SK-N-SH (cell line): ENCODE measurements around the gene CCND3. TPM values are rescaled to one million over a fixed set of nuclear protein-coding genes. Genes with fewer than 3 reads are reported as not detected.

ENCODE experiments used
- CTCF ChIA-PET: fragments of 300-600, 350-600 bp; formaldehyde crosslinking; extraction: SDS; loops from one replicate; lab custom pipeline; 2021; lab: Yijun Ruan, JAX
- POLR2A ChIA-PET: fragments of 350-600 bp; sonication (Branson Sonifier 250); formaldehyde crosslinking; extraction: SDS; loops from one replicate; lab custom pipeline; 2020; ENCODE audit warnings: antibody characterized with exemption, inconsistent platforms; lab: Yijun Ruan, JAX
- DNase-seq: peaks from one replicate; pipeline ENCODE4 v3.0.0; 2012
- H2AFZ ChIP-seq: fragments of 200-600 bp; sonication (generic); 2 replicates; pipeline ENCODE4 v1.8.1; 2016; ENCODE audit warnings: antibody characterized with exemption, mild to moderate bottlenecking, low read depth
- H3F3A ChIP-seq: fragments of 200-600 bp; sonication (generic); replicated peaks from 2 replicates; pipeline ENCODE3; 2016; ENCODE audit warnings: antibody characterized with exemption, mild to moderate bottlenecking; ENCODE audit not compliant: insufficient read depth
- H3K27ac ChIP-seq, 2 experiments: fragments of 200-500 bp in 1 of 2; fragments of 200-600 bp in 1 of 2; sonication (Bioruptor generic) in 1 of 2; sonication (generic), shearing (Covaris generic) in 1 of 2; 2 replicates each; pipeline versions ENCODE4 v1.5.1 to v1.6.1; 2014 to 2016; ENCODE audit warnings: low read depth in 2 of 2, inconsistent platforms in 1 of 2, low read length in 1 of 2, mild to moderate bottlenecking in 1 of 2, mixed read lengths in 1 of 2
- H3K27me3 ChIP-seq: fragments of 200-600 bp; sonication (generic), shearing (Covaris generic); 2 replicates; pipeline ENCODE4 v1.6.1; 2016; ENCODE audit warnings: mixed run types; ENCODE audit not compliant: insufficient read depth
- H3K36me3 ChIP-seq, 2 experiments: fragments of 200-500 bp in 1 of 2; fragments of 200-600 bp in 1 of 2; sonication (Bioruptor generic) in 1 of 2; sonication (generic) in 1 of 2; replicated peaks in 1 of 2; 2 replicates each; pipeline versions ENCODE3 to v1.5.1; 2014 to 2016; ENCODE audit warnings: low read length in 1 of 2, mild to moderate bottlenecking in 1 of 2; ENCODE audit not compliant: insufficient read depth in 2 of 2, control insufficient read depth in 1 of 2
- H3K4me1 ChIP-seq, 2 experiments: fragments of 200-500 bp in 1 of 2; fragments of 200-600 bp in 1 of 2; sonication (Bioruptor generic) in 1 of 2; sonication (generic), shearing (Covaris generic) in 1 of 2; 2 replicates each; pipeline versions ENCODE4 v1.5.1 to v1.6.1; 2014 to 2016; ENCODE audit warnings: low read depth in 1 of 2, low read length in 1 of 2, mixed run types in 1 of 2; ENCODE audit not compliant: insufficient read depth in 2 of 2, control insufficient read depth in 1 of 2
- H3K4me2 ChIP-seq: fragments of 200-600 bp; sonication (generic), shearing (Covaris generic); 2 replicates; pipeline ENCODE4 v1.6.1; 2017; ENCODE audit warnings: mixed run types
- H3K4me3 ChIP-seq, 2 experiments: fragments of 200-500 bp in 1 of 2; fragments of 200-600 bp in 1 of 2; sonication (Bioruptor generic) in 1 of 2; sonication (generic), shearing (Covaris generic) in 1 of 2; 2 replicates each; pipeline versions ENCODE4 v1.5.1 to v1.8.1; 2014 to 2016; ENCODE audit warnings: low read depth in 2 of 2, inconsistent platforms in 1 of 2, low read length in 1 of 2, mild to moderate bottlenecking in 1 of 2, mixed read lengths in 1 of 2, moderate library complexity in 1 of 2
- H3K79me2 ChIP-seq: fragments of 200-600 bp; sonication (generic); 2 replicates; pipeline ENCODE4 v1.8.1; 2017; ENCODE audit warnings: mild to moderate bottlenecking; ENCODE audit not compliant: insufficient read depth
- H3K9ac ChIP-seq: fragments of 200-600 bp; sonication (generic); 2 replicates; pipeline ENCODE4 v1.6.1; 2017; ENCODE audit warnings: mixed run types
- H3K9me2 ChIP-seq: fragments of 200-600 bp; sonication (generic); 2 replicates; pipeline ENCODE4 v1.6.1; 2017; ENCODE audit warnings: mixed run types
- H3K9me3 ChIP-seq: fragments of 200-600 bp; sonication (generic); 2 replicates; pipeline ENCODE4 v1.6.1; 2017; ENCODE audit warnings: mixed run types, mild to moderate bottlenecking, moderate library complexity
- H4K20me1 ChIP-seq: fragments of 200-600 bp; sonication (generic); 2 replicates; pipeline ENCODE4 v1.6.1; 2017; ENCODE audit warnings: mild to moderate bottlenecking, mixed run types; ENCODE audit not compliant: insufficient read depth
- CHD2 ChIP-seq: fragments of 150-350 bp; IDR thresholded peaks from 2 replicates; pipeline ENCODE4 v1.6.1; 2018; ENCODE audit warnings: low read length; ENCODE audit not compliant: partially characterized antibody
- EP300 ChIP-seq, 2 experiments: IDR thresholded peaks; 2 replicates each; pipeline versions ENCODE4 v1.4.0 to v1.6.1; 2012; ENCODE audit warnings: borderline replicate concordance in 1 of 2, low read depth in 1 of 2, low read length in 1 of 2
- FOSL2 ChIP-seq: IDR thresholded peaks from 2 replicates; pipeline ENCODE4 v1.4.0; 2012; ENCODE audit warnings: low read depth, mild to moderate bottlenecking, moderate library complexity, borderline replicate concordance
- FOXJ3 ChIP-seq: sonication (generic); formaldehyde crosslinking; IDR thresholded peaks from 2 replicates; pipeline ENCODE4 v1.5.1; 2020; ENCODE audit warnings: mild to moderate bottlenecking, missing genetic modification reagents
- GABPA ChIP-seq: IDR thresholded peaks from 2 replicates; pipeline ENCODE4 v1.4.0; 2012; ENCODE audit warnings: low read depth, mild to moderate bottlenecking
- GATA2 ChIP-seq: sonication (generic); formaldehyde crosslinking; IDR thresholded peaks from 2 replicates; pipeline ENCODE4 v1.5.0; 2020; ENCODE audit warnings: mild to moderate bottlenecking, missing genetic modification reagents
- MEF2A ChIP-seq: IDR thresholded peaks from 2 replicates; pipeline ENCODE4 v1.4.0; 2012; ENCODE audit warnings: low read depth, borderline replicate concordance
- MXI1 ChIP-seq: IDR thresholded peaks from 2 replicates; pipeline ENCODE4 v1.6.1; 2012; ENCODE audit warnings: mild to moderate bottlenecking, low read depth, low read length, improper control_type of control experiment
- NRF1 ChIP-seq: IDR thresholded peaks from 2 replicates; pipeline ENCODE4 v1.6.1; 2012; ENCODE audit warnings: low read depth, mild to moderate bottlenecking, low read length
- POLR2AphosphoS5 ChIP-seq: IDR thresholded peaks from 2 replicates; pipeline ENCODE4 v1.6.1; 2012; ENCODE audit warnings: low read depth, low read length
- RAD21 ChIP-seq: IDR thresholded peaks from 2 replicates; pipeline ENCODE4 v1.6.1; 2012; ENCODE audit warnings: mild to moderate bottlenecking, low read length
- RFX5 ChIP-seq: IDR thresholded peaks from 2 replicates; pipeline ENCODE4 v1.6.1; 2012; ENCODE audit warnings: mild to moderate bottlenecking, improper control_type of control experiment, low read length
- SIN3A ChIP-seq: IDR thresholded peaks from 2 replicates; pipeline ENCODE4 v1.6.1; 2012; ENCODE audit warnings: low read depth, mild to moderate bottlenecking, low read length, moderate library complexity, borderline replicate concordance
- TCF12 ChIP-seq: IDR thresholded peaks from 2 replicates; pipeline ENCODE4 v1.4.0; 2012
- TEAD4 ChIP-seq: IDR thresholded peaks from 2 replicates; pipeline ENCODE4 v1.4.0; 2012; ENCODE audit warnings: mild to moderate bottlenecking, borderline replicate concordance; ENCODE audit not compliant: insufficient read depth
- YY1 ChIP-seq: IDR thresholded peaks from 2 replicates; pipeline ENCODE4 v1.4.0; 2012; ENCODE audit warnings: low read depth, mild to moderate bottlenecking
- WGBS: methylation state at CpG from one replicate; pipeline ENCODE4 v1.1.6; 2017; ENCODE audit warnings: low lambda C conversion rate; 5-methylcytosine and 5-hydroxymethylcytosine counted together
- polyA plus RNA-seq, 3 experiments: library from polyadenylated mRNA; depleted of rRNA; stranded (reverse); fragments of >200 nt; gene quantifications; 2 replicates each; pipeline ENCODE4 v1.2.3, GENCODE V29; 2012
- TF ChIP-seq, protein P1 (sequence below): IDR thresholded peaks from 2 replicates; pipeline ENCODE4; 2012
- TF ChIP-seq, protein P2 (sequence below): fragments of 150-350 bp; IDR thresholded peaks from 2 replicates; pipeline ENCODE4 v1.6.1; 2017; ENCODE audit warnings: antibody characterized with exemption, low read length, low read depth, borderline replicate concordance
- TF ChIP-seq, protein P3 (sequence below): fragments of 150-350 bp; IDR thresholded peaks from 2 replicates; pipeline ENCODE4 v1.6.1; 2016; ENCODE audit warnings: mild to moderate bottlenecking, low read depth, low read length

CCND3 gene
- polyA plus RNA-seq, 1 of the 3 experiments (the other 2 are of a cell fraction) = 26.6 TPM

DNA sequence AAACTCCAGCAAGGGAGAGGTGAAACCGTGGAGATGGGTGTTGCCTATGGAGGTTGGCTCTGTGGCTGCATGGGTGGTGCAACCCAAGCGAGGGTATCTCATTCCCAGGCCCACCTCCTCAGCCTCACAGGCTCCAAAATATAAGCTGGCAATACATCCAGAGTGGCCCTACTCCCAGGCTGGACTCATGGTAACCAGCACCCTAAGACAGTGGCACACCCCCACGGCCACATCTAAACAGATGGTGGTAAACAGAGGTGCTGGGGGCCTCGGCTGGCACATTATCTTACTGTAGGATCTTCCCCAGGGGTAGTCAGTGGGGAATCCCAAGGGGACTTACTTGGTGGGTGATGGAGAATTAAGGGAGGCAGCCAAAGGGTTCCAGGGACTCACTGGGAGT is 33.7 kb upstream of the CCND3 start:
- H4K20me1 ChIP-seq = no peaks in the 10 kb centered on the region
- H3K4me2 ChIP-seq = no peak overlapping the region
- no peaks in the 10 kb centered on the region for H3K27me3 ChIP-seq
- H3F3A ChIP-seq = no peaks in the 10 kb centered on the region
- no peak overlapping the region for H3K4me3 ChIP-seq
- POLR2A ChIA-PET = no interaction called here
- DNase-seq = no peak
- no peaks in the 10 kb centered on the region for H3K36me3 ChIP-seq
- H3K9ac ChIP-seq = no peak overlapping the region
- CTCF ChIA-PET = no interaction called here
- TF ChIP-seq FOSL2 (no peak), GATA2 (CRISPR knock-in tag) (no peak), RAD21 (no peak), MEF2A (no peak), TCF12 (no peak), RFX5 (no peak), POLR2AphosphoS5 (no peak)
- no peaks in the 10 kb centered on the region; a peak in 1 of 4 replicates for H3K4me1 ChIP-seq
- H3K27ac ChIP-seq = no peak overlapping the region
- no peaks in the 10 kb centered on the region for H3K9me2 ChIP-seq
- no peaks in the 10 kb centered on the region for H3K9me3 ChIP-seq
- 85% methylated on average over 4 of the region's 4 CpGs for WGBS
- no peak overlapping the region for H2AFZ ChIP-seq
- no peaks in the 10 kb centered on the region for H3K79me2 ChIP-seq

DNA sequence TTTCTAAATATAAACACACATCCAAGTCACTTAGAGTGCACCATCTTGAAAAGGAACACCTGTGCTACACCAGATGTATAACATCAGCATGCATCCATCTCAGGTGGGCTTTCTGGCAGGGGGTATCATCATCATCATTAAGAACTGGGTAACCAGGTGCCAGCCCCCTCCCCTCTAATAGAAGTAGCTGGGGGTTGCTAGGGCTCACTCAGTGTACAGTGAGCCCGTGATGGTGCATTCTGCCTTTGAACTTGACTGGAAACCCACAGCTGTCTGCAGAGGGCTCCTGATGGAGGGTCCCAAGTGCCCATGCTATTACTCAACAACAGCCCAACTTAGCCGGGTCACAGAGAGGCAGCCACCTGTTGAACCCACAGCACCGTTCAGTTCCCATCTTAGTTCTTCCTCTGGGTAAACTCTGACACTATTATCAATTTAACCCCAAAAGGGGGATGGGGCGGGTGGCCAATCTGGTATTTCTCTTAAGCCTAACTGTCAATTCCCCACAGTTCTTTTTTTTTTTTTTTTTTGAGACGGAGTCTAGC is 32.7 kb upstream of the CCND3 start:
- H4K20me1 ChIP-seq = no peaks in the 10 kb centered on the region
- 100% methylated on average over 3 of the region's 5 CpGs for WGBS
- H3K79me2 ChIP-seq = no peaks in the 10 kb centered on the region
- no peak overlapping the region for H2AFZ ChIP-seq
- H3K9me3 ChIP-seq = no peaks in the 10 kb centered on the region
- H3F3A ChIP-seq = no peaks in the 10 kb centered on the region
- no peaks in the 10 kb centered on the region for H3K9me2 ChIP-seq
- ChIA-PET CTCF (no interaction called here), POLR2A (no interaction called here)
- no peaks in the 10 kb centered on the region; a peak in 1 of 4 replicates for H3K4me1 ChIP-seq
- H3K9ac ChIP-seq = no peak overlapping the region
- no peak overlapping the region for H3K27ac ChIP-seq
- no peak overlapping the region for H3K4me2 ChIP-seq
- TF ChIP-seq FOSL2 (no peak), CHD2 (no peak), GABPA (no peak), MXI1 (no peak), NRF1 (no peak), YY1 (no peak), FOXJ3 (no peak), TEAD4 (no peak), SIN3A (no peak), EP300 (IDR thresholded peaks at IDR 0.05; ENCODE audit: borderline replicate concordance in 1 of 2, low read depth in 1 of 2, low read length in 1 of 2) (no peak), RFX5 (no peak)
- TF ChIP-seq, protein P1, sequence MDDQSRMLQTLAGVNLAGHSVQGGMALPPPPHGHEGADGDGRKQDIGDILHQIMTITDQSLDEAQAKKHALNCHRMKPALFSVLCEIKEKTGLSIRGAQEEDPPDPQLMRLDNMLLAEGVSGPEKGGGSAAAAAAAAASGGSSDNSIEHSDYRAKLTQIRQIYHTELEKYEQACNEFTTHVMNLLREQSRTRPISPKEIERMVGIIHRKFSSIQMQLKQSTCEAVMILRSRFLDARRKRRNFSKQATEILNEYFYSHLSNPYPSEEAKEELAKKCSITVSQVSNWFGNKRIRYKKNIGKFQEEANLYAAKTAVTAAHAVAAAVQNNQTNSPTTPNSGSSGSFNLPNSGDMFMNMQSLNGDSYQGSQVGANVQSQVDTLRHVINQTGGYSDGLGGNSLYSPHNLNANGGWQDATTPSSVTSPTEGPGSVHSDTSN = no peak
- TF ChIP-seq, protein P2, sequence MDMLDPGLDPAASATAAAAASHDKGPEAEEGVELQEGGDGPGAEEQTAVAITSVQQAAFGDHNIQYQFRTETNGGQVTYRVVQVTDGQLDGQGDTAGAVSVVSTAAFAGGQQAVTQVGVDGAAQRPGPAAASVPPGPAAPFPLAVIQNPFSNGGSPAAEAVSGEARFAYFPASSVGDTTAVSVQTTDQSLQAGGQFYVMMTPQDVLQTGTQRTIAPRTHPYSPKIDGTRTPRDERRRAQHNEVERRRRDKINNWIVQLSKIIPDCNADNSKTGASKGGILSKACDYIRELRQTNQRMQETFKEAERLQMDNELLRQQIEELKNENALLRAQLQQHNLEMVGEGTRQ = no peak
- TF ChIP-seq, protein P3, sequence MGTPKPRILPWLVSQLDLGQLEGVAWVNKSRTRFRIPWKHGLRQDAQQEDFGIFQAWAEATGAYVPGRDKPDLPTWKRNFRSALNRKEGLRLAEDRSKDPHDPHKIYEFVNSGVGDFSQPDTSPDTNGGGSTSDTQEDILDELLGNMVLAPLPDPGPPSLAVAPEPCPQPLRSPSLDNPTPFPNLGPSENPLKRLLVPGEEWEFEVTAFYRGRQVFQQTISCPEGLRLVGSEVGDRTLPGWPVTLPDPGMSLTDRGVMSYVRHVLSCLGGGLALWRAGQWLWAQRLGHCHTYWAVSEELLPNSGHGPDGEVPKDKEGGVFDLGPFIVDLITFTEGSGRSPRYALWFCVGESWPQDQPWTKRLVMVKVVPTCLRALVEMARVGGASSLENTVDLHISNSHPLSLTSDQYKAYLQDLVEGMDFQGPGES = no peak
- H3K27me3 ChIP-seq = no peaks in the 10 kb centered on the region
- no peak overlapping the region for H3K4me3 ChIP-seq
- H3K36me3 ChIP-seq = no peaks in the 10 kb centered on the region
- DNase-seq = no peak
